Sigmoid colon (tissue), 7 donors: ENCODE measurements around the gene LPP. TPM values are rescaled to one million over a fixed set of nuclear protein-coding genes. Genes with fewer than 3 reads are reported as not detected.

Source experiments
- DNase-seq: peaks from one replicate; pipeline ENCODE4 v3.0.0-alpha.2; 2019
- H3K27ac ChIP-seq, 4 donors: fragments of 200-600 bp; sonication (generic); one replicate each; pipeline ENCODE4 v1.5.1; 2016 to 2019; ENCODE audit warnings: mild to moderate bottlenecking in 1 of 4
- H3K27me3 ChIP-seq, 3 donors: fragments of 200-600 bp; sonication (generic); one replicate each; pipeline ENCODE4 v1.5.1; 2019; ENCODE audit warnings: mild to moderate bottlenecking in 1 of 3
- H3K36me3 ChIP-seq, 4 donors: fragments of 200-600 bp; sonication (generic); one replicate each; pipeline ENCODE4 v1.5.1; 2016 to 2019
- H3K4me1 ChIP-seq, 4 donors: fragments of 200-600 bp; sonication (generic); one replicate each; pipeline ENCODE4 v1.5.1; 2017 to 2019
- H3K4me3 ChIP-seq, 4 donors: fragments of 200-600 bp; sonication (generic); one replicate each; pipeline ENCODE4 v1.5.1; 2017 to 2019; ENCODE audit warnings: mild to moderate bottlenecking in 2 of 4, moderate library complexity in 1 of 4
- H3K9me3 ChIP-seq, 4 donors: fragments of 200-600 bp in 3 of 4; sonication (generic) in 3 of 4; one replicate each; pipeline versions ENCODE4 v1.5.1 to v1.6.1; 2013 to 2019
- EP300 ChIP-seq, 4 donors: sonication (generic); formaldehyde crosslinking; IDR thresholded peaks; one replicate each; pipeline ENCODE4 v1.6.1; 2017; ENCODE audit warnings: antibody characterized with exemption in 4 of 4
- POLR2A ChIP-seq, 2 donors: fragments of 450-650 bp; IDR thresholded peaks; one replicate each; pipeline ENCODE4 v1.6.1; 2016; ENCODE audit warnings: antibody characterized with exemption in 2 of 2, mild to moderate bottlenecking in 2 of 2, moderate library complexity in 2 of 2
- POLR2AphosphoS5 ChIP-seq, 4 donors: sonication (generic); formaldehyde crosslinking; IDR thresholded peaks; one replicate each; pipeline ENCODE4 v1.6.1; 2017; ENCODE audit warnings: antibody characterized with exemption in 4 of 4
- WGBS, 2 donors: extraction: QIAGEN DNeasy Blood & Tissue Kit; methylation state at CpG; one replicate each; pipeline ENCODE4 v1.1.7; 2013; 5-methylcytosine and 5-hydroxymethylcytosine counted together
- intact Hi-C: fragments of 100-400 bp; cut with DNase I; formaldehyde crosslinking; loops from one replicate; pipeline ENCODE4 v1.15.1; 2023
- polyA plus RNA-seq, 3 donors: library from polyadenylated mRNA; stranded (reverse); fragments of 200-250 nt; gene quantifications; one replicate each; pipeline ENCODE4 v1.2.3, GENCODE V29; 2013
- total RNA-seq, 4 donors: library from RNA; depleted of rRNA; stranded (reverse); fragments of >200 nt; gene quantifications; one replicate each; pipeline ENCODE4 v1.1.0, GENCODE V29; 2016
- TF ChIP-seq, protein P1 (sequence below), 4 experiments: fragments of 450-650 bp in 3 of 4; fragments of 200-600 bp in 1 of 4; IDR thresholded peaks; one replicate each; pipeline ENCODE4 v1.5.1; 2016 to 2019; ENCODE audit warnings: antibody characterized with exemption in 4 of 4, mild to moderate bottlenecking in 3 of 4, moderate library complexity in 2 of 4
- donor health status: healthy with polysubstance abuse.
- donor health status: Bipolar disorder and iron deficiency.
- donor health status: healthy.

The LPP gene
- total and polyA plus RNA-seq, 7 donors, result 5.3 to 1,773 (median 824) TPM

DNA sequence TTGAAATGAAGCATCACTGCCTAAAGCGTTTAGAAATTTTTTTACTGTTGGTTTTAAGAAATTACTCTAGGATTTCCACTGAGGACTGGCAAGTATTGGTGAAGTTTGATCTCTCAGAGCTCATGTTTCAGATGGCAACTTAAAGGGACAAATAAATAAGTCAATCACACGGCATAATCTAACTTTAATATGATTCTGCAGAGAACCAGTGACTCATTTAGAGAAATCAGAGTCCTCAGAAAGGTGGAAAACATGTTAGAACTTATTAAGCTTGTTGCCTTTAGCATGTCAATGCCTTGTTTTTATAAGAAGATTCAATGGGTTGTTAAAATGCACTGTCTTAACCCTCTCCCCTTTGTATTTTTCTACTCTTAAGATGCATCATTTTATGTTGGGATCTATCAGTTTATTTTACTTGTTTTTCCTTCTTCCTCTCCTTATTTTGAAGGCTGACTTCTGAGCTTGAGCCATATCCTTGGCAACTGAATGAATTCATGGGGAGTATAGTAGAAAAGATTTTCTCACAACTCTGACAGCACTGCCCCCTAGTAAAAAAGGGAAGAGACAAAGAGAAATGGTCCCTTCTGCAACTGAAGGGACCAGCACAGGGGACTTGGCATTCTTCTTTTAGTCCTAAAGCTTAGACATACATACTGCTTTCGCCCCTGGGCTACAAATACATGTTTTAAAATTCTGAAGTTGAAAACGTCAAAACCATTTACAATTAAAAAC lies 431.2 kb downstream of the LPP start:
- DNase-seq, result no peak
- H3K27me3 ChIP-seq, result no peaks in the 10 kb centered on the region
- H3K4me1 ChIP-seq, result peaks cover 0 to 79% (median 66%) of the 10 kb centered on the region in 4 donors
- H3K4me3 ChIP-seq, result no peak overlapping the region
- intact Hi-C loops, result no loop called here
- TF ChIP-seq EP300 (IDR thresholded peaks at IDR 0.05), result no peak
- no peak for TF ChIP-seq POLR2AphosphoS5 (IDR thresholded peaks at IDR 0.05)
- TF ChIP-seq, protein P1, sequence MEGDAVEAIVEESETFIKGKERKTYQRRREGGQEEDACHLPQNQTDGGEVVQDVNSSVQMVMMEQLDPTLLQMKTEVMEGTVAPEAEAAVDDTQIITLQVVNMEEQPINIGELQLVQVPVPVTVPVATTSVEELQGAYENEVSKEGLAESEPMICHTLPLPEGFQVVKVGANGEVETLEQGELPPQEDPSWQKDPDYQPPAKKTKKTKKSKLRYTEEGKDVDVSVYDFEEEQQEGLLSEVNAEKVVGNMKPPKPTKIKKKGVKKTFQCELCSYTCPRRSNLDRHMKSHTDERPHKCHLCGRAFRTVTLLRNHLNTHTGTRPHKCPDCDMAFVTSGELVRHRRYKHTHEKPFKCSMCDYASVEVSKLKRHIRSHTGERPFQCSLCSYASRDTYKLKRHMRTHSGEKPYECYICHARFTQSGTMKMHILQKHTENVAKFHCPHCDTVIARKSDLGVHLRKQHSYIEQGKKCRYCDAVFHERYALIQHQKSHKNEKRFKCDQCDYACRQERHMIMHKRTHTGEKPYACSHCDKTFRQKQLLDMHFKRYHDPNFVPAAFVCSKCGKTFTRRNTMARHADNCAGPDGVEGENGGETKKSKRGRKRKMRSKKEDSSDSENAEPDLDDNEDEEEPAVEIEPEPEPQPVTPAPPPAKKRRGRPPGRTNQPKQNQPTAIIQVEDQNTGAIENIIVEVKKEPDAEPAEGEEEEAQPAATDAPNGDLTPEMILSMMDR (IDR thresholded peaks at IDR 0.05), result no peak
- TF ChIP-seq POLR2A (IDR thresholded peaks at IDR 0.05), result no peak
- peak overlapping the region; percentile 48 to 85 (median 74) for H3K27ac ChIP-seq
- 80 to 88% methylated on average over 4 of the region's 4 CpGs for WGBS, 2 donors
- no peaks in the 10 kb centered on the region for H3K36me3 ChIP-seq
- H3K9me3 ChIP-seq, result no peaks in the 10 kb centered on the region

DNA sequence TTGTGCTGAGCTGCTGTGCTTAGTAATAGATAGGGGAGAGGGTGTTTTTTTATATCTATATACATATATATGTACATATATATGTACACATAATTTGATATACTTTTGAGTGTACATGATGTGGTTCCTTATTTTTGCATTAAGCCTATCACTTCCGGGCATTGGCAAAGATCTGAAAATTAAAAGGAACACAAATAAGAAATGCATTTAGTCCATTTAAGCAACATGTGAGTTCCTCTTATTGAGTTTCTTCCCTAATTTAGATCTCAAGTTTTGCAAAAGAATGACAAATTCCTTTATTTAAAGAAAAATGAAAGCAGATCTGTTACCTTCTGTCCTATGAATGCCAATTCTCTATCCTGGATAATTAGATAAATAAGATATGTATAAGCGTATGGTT lies 435.1 kb downstream of the LPP start:
- Histone ChIP-seq H3K36me3 (no peaks in the 10 kb centered on the region), H3K4me1 (peaks cover 0 to 80% (median 61%) of the 10 kb centered on the region in 4 donors), H3K27me3 (no peaks in the 10 kb centered on the region), H3K27ac (peak overlapping the region in 2 of 4 donors; percentile 3 to 15), H3K4me3 (no peak overlapping the region), H3K9me3 (no peaks in the 10 kb centered on the region)
- TF ChIP-seq EP300 (IDR thresholded peaks at IDR 0.05) (no peak), POLR2A (IDR thresholded peaks at IDR 0.05) (no peak), POLR2AphosphoS5 (IDR thresholded peaks at IDR 0.05) (no peak)
- TF ChIP-seq, protein P1 (IDR thresholded peaks at IDR 0.05), result no peak
- 75 to 88% methylated on average over 2 of the region's 2 CpGs for WGBS, 2 donors
- intact Hi-C loops, result no loop called here
- DNase-seq, result no peak

DNA sequence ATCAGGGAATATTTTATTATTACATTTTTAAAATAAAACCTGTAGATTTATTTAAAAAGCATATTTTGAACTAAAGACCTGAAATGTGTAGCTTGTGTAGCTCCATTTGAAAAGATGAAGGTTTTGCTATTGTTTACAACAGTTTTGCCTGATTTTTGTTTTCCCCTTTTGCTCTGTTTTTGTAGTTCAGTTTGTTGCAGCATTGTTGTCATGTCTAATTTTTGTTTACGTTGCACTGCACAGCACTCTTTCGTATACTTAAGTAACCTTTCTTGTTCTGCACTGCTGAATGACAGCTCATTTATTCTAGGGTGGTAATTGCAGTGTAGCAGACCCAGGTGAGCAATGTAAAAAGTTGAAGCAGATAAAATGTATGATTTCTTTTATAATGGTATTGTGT lies 435.8 kb downstream of the LPP start:
- intact Hi-C loops, result no loop called here
- no peak overlapping the region for H3K4me3 ChIP-seq
- H3K4me1 ChIP-seq, result peaks cover 0 to 80% (median 61%) of the 10 kb centered on the region in 4 donors
- no peak for DNase-seq
- H3K36me3 ChIP-seq, result no peaks in the 10 kb centered on the region
- no peaks in the 10 kb centered on the region for H3K9me3 ChIP-seq
- TF ChIP-seq POLR2AphosphoS5 (IDR thresholded peaks at IDR 0.05) (no peak), POLR2A (IDR thresholded peaks at IDR 0.05) (no peak), EP300 (IDR thresholded peaks at IDR 0.05) (no peak)
- TF ChIP-seq, protein P1 (IDR thresholded peaks at IDR 0.05), result no peak
- H3K27ac ChIP-seq, result peak overlapping the region in 2 of 4 donors; percentile 3 to 32
- 86 to 87% methylated on average over 2 of the region's 2 CpGs for WGBS, 2 donors
- no peaks in the 10 kb centered on the region for H3K27me3 ChIP-seq

DNA sequence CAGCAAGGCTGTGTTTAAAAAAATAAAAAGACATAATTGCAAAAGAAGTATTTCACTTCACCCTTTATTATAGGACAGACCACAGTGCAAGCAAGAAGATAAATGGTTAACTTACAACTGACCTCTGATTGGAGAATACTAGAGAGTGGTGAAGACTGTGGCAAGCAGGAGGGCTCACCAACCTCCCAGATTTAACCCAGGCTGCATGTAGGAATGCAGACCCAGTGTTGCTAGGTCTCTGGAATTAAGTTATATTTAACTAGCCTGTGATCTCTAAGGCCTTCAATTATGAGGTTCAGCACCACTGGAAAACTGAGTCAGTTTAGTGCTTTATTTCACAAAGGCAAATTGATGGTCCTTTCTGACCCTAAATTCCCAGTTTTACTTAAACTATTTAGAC lies 436.6 kb downstream of the LPP start:
- no peak for TF ChIP-seq EP300 (IDR thresholded peaks at IDR 0.05)
- no peak for TF ChIP-seq POLR2A (IDR thresholded peaks at IDR 0.05)
- TF ChIP-seq POLR2AphosphoS5 (IDR thresholded peaks at IDR 0.05), result no peak
- H3K4me1 ChIP-seq, result peaks cover 0 to 80% (median 59%) of the 10 kb centered on the region in 4 donors
- no peak overlapping the region for H3K4me3 ChIP-seq
- no peak for DNase-seq
- no peaks in the 10 kb centered on the region for H3K9me3 ChIP-seq
- no peaks in the 10 kb centered on the region for H3K27me3 ChIP-seq
- intact Hi-C loops, result no loop called here
- H3K27ac ChIP-seq, result peak overlapping the region in 2 of 4 donors; percentile 17 to 32
- no peaks in the 10 kb centered on the region for H3K36me3 ChIP-seq

DNA sequence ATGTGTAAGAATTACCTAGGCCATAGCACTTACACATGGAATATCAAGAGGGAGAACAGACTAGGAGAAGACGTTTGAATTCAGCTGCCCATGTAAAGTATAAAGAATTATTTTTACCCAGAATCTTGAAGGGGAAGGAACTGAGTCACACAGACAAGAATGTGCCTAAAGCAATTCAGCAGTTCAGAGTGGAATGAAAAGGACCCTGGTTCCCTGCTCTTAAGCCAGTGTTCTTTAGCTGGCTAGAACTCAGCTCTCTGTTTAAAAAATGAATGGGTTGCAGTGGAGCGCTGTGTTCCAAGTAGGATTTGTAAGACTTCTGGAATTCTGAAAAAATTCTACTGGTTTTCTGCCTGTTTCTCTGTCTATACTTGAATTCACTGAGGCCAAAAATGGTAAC lies 440.2 kb downstream of the LPP start:
- peak in 1 of 4 donors; percentile 35 for TF ChIP-seq POLR2AphosphoS5 (IDR thresholded peaks at IDR 0.05)
- TF ChIP-seq, protein P1 (IDR thresholded peaks at IDR 0.05), result no peak
- no peak overlapping the region for H3K4me3 ChIP-seq
- intact Hi-C loops, result no loop called here
- H3K9me3 ChIP-seq, result no peaks in the 10 kb centered on the region
- H3K27me3 ChIP-seq, result no peaks in the 10 kb centered on the region
- no peaks in the 10 kb centered on the region for H3K36me3 ChIP-seq
- peaks cover 0 to 89% (median 65%) of the 10 kb centered on the region in 4 donors for H3K4me1 ChIP-seq
- DNase-seq, result no peak
- H3K27ac ChIP-seq, result peak overlapping the region; percentile 20 to 70 (median 65)
- WGBS, 2 donors, result 70 to 88% methylated on average over 2 of the region's 2 CpGs
